ENCODE results near the gene GLP2R. TPM values are rescaled to one million over a fixed set of nuclear protein-coding genes. Genes with fewer than 3 reads are reported as not detected.
A peak's percentile ranks its signal among the peaks of the same experiment; 100 is the strongest.

Gene GLP2R
- total RNA-seq, 4 donors from 2014 or later, result 7.2 to 17.2 (median 12.2) TPM

DNA sequence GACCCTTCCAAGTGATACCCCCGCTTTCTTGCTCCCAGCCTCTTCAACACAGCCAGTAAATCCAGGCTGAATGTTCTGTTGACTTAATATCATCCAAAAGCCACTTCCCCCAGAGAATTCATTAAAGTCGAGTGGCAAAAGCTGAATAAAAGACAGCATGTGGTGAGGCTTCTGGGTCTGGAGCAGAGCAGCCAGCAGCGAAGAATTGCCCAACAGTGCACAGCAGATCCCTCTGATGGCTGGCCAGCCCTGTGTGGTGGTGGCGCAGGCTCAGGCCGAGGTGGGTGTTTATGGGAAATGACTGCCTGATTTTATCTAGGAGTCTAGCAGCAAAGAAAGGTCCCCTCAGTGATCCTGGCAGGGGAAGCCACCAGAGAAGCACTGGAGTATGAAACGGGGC, 109.7 kb downstream of the GLP2R start:
- intact Hi-C loops (cut with DNase I; ENCODE audit: low total_unique reads) (no loop called here), in situ Hi-C loops (cut with MboI; ENCODE audit: low pct_ligation_motif_present in 1 of 4, low pct_unique_long_range_greater_than_20kb in 1 of 4, low sequenced_read_pairs in 3 of 4) (no loop called here)
- H3K36me3 ChIP-seq, result peaks cover 0 to 5% (median 0%) of the 10 kb centered on the region in 4 donors
- peaks cover 0 to 4% (median 2%) of the 10 kb centered on the region in 4 donors for H3K4me1 ChIP-seq
- no peak for TF ChIP-seq POLR2AphosphoS5 (IDR thresholded peaks at IDR 0.05)
- TF ChIP-seq, protein P1, sequence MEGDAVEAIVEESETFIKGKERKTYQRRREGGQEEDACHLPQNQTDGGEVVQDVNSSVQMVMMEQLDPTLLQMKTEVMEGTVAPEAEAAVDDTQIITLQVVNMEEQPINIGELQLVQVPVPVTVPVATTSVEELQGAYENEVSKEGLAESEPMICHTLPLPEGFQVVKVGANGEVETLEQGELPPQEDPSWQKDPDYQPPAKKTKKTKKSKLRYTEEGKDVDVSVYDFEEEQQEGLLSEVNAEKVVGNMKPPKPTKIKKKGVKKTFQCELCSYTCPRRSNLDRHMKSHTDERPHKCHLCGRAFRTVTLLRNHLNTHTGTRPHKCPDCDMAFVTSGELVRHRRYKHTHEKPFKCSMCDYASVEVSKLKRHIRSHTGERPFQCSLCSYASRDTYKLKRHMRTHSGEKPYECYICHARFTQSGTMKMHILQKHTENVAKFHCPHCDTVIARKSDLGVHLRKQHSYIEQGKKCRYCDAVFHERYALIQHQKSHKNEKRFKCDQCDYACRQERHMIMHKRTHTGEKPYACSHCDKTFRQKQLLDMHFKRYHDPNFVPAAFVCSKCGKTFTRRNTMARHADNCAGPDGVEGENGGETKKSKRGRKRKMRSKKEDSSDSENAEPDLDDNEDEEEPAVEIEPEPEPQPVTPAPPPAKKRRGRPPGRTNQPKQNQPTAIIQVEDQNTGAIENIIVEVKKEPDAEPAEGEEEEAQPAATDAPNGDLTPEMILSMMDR (IDR thresholded peaks at IDR 0.05), result no peak
- no peak overlapping the region for H3K4me3 ChIP-seq
- no peaks in the 10 kb centered on the region for H3K27me3 ChIP-seq
- peak overlapping the region in 1 of 4 donors; percentile 36 for H3K27ac ChIP-seq
- 83% methylated on average over 6 of the region's 6 CpGs; no CpG with 5 or more reads in 1 of the 2 donors for WGBS, 2 donors (ENCODE audit: low coverage in 1 of 2)
- H3K9me3 ChIP-seq, result no peaks in the 10 kb centered on the region
- no peak for DNase-seq

DNA sequence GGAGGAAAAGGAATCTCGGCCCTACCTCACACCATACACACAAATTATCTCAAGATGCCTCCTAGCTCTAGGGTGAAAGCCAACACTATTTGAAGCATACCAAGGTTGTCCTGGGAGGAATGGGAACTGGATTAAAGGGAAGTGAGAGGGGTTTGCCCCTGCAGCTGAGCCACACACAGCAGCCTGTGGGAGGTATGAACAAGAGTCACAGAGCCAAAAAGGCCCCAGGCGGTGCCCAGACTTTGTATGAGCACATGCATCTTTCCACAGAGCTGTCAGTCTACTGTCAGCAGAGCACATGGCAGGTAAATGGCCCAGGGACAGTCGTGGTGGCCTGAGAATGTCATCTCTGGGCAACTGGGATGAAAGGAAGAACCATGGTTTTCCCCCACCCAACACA, 110.4 kb downstream of the GLP2R start:
- Histone ChIP-seq H3K27ac (peak overlapping the region in 1 of 4 donors; percentile 36), H3K36me3 (peaks cover 0 to 5% (median 0%) of the 10 kb centered on the region in 4 donors), H3K9me3 (no peaks in the 10 kb centered on the region), H3K27me3 (no peaks in the 10 kb centered on the region), H3K4me3 (no peak overlapping the region), H3K4me1 (peaks cover 0 to 4% (median 2%) of the 10 kb centered on the region in 4 donors)
- intact Hi-C loops (cut with DNase I; ENCODE audit: low total_unique reads) (no loop called here), in situ Hi-C loops (cut with MboI; ENCODE audit: low pct_ligation_motif_present in 1 of 4, low pct_unique_long_range_greater_than_20kb in 1 of 4, low sequenced_read_pairs in 3 of 4) (no loop called here)
- DNase-seq, result no peak
- no peak for TF ChIP-seq POLR2AphosphoS5 (IDR thresholded peaks at IDR 0.05)
- TF ChIP-seq POLR2A (IDR thresholded peaks at IDR 0.05), result no peak
- no peak for TF ChIP-seq EP300 (IDR thresholded peaks at IDR 0.05; ENCODE audit: low read depth)
- TF ChIP-seq, protein P1 (IDR thresholded peaks at IDR 0.05), result no peak
- 81% methylated on average over 3 of the region's 3 CpGs; no CpG with 5 or more reads in 1 of the 2 donors for WGBS, 2 donors (ENCODE audit: low coverage in 1 of 2)

DNA sequence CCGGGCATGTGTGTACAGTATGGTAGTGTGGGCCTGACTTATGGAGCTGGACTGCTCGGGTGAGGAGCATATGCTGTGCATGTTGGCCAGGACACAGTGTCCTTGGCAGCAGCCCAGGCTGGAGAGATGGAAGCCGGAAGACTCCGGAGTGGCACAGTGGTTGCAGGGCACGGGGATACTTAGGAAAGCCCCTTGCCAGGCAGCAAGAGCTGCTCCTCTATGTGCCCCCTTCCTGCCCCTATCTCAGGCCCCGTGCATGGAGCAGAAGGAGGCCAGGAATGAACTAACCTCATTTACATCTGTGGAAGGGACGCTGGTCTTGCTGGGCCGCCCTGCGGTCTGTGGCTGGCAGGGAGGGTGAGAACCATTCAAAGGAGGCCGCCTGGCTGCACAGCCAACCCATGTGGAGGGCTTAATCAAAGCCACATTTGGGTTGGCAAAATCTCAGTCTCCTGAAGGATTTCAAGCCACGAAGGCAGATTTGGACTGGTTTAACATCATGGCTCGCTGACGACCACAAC, 111.6 kb downstream of the GLP2R start:
- no peaks in the 10 kb centered on the region for H3K27me3 ChIP-seq
- in situ Hi-C loops (cut with MboI; ENCODE audit: low pct_ligation_motif_present in 1 of 4, low pct_unique_long_range_greater_than_20kb in 1 of 4, low sequenced_read_pairs in 3 of 4), result no loop called here

DNA sequence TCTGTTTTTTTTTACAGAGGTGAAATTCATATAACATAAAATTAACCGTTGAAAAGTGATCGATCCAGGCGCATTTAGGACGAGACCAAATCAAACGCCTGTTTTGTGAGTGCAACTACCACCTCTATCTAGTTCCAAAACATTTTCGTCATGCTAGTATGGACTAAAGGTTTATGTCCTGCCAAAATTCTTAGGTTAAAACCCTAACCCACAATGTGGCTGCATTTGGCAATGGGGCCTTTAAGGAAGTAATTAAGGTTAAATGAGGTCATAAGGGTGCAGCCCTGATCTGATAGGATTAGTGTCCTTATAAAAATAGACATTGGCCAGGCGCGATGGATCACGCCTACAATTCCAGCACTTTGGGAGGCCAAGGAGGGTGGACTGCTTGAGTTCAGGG, 112.2 kb downstream of the GLP2R start:
- H3K27ac ChIP-seq, result no peak overlapping the region
- 90% methylated on average over 2 to 9 of the region's 9 CpGs for WGBS, 2 donors (ENCODE audit: low coverage in 1 of 2)
- peaks cover 0 to 5% (median 0%) of the 10 kb centered on the region in 4 donors for H3K36me3 ChIP-seq
- in situ Hi-C loops (cut with MboI; ENCODE audit: low pct_ligation_motif_present in 1 of 4, low pct_unique_long_range_greater_than_20kb in 1 of 4, low sequenced_read_pairs in 3 of 4), result no loop called here
- no peak overlapping the region for H3K4me3 ChIP-seq
- intact Hi-C loops (cut with DNase I; ENCODE audit: low total_unique reads), result no loop called here
- no peak for DNase-seq
- peaks cover 0 to 4% (median 2%) of the 10 kb centered on the region in 4 donors for H3K4me1 ChIP-seq
- no peaks in the 10 kb centered on the region for H3K27me3 ChIP-seq
- TF ChIP-seq POLR2A (IDR thresholded peaks at IDR 0.05), result no peak
- no peak for TF ChIP-seq POLR2AphosphoS5 (IDR thresholded peaks at IDR 0.05)
- no peak for TF ChIP-seq EP300 (IDR thresholded peaks at IDR 0.05; ENCODE audit: low read depth)
- TF ChIP-seq, protein P1 (IDR thresholded peaks at IDR 0.05), result no peak
- no peaks in the 10 kb centered on the region for H3K9me3 ChIP-seq

More for the DNA sequence above, 111.6 kb downstream of the GLP2R start:
- Histone ChIP-seq H3K36me3 (peaks cover 0 to 5% (median 0%) of the 10 kb centered on the region in 4 donors), H3K4me1 (peaks cover 0 to 4% (median 2%) of the 10 kb centered on the region in 4 donors), H3K27ac (no peak overlapping the region), H3K9me3 (no peaks in the 10 kb centered on the region), H3K4me3 (no peak overlapping the region)
- peak; percentile 16 for DNase-seq
- WGBS, 2 donors (ENCODE audit: low coverage in 1 of 2), result 80% methylated on average over 13 of the region's 13 CpGs; no CpG with 5 or more reads in 1 of the 2 donors
- intact Hi-C loops (cut with DNase I; ENCODE audit: low total_unique reads), result no loop called here
- TF ChIP-seq, protein P1 (IDR thresholded peaks at IDR 0.05), result no peak
- TF ChIP-seq POLR2AphosphoS5 (IDR thresholded peaks at IDR 0.05) (no peak), POLR2A (IDR thresholded peaks at IDR 0.05) (no peak), EP300 (IDR thresholded peaks at IDR 0.05; ENCODE audit: low read depth) (no peak)
